ENCODE measurements around the gene PAFAH1B1. TPM values are rescaled to one million over a fixed set of nuclear protein-coding genes. Genes with fewer than 3 reads are reported as not detected.
"Not testable (repeated sequence)": the region's sequence is repeated elsewhere in the genome, so short reads cannot be mapped to it uniquely, and the experiment has no call there.

Gene PAFAH1B1
- polyA plus RNA-seq, 2 of the 4 experiments (the other 2 are of a cell fraction) = 122 to 197 TPM

- no peaks in the 10 kb centered on the region for H3K4me1 ChIP-seq
- CTCF ChIA-PET = interaction anchor here (0.5 to 4.7 kb wide), 7 partner anchors 8 to 316 kb away, joined by 3 to 24 read pairs (median 3); no protein-coding TSS in a partner anchor
- H3K27ac ChIP-seq = no peak overlapping the region
- no peak for ATAC-seq
- no peak for FAIRE-seq
- no peak overlapping the region for H3K4me3 ChIP-seq
- DNase-seq (ENCODE audit: low read depth in 1 of 2, low spot score in 1 of 2) = no peak
- TF ChIP-seq EHMT2 (IDR thresholded peaks at IDR 0.05; ENCODE audit: low read depth) = no peak
- TF ChIP-seq HMGXB4 (CRISPR knock-in tag; IDR thresholded peaks at IDR 0.05; ENCODE audit: borderline replicate concordance) = no peak
- TF ChIP-seq PBX3 (IDR thresholded peaks at IDR 0.05) = no peak
- TF ChIP-seq CHD4 (IDR thresholded peaks at IDR 0.05; ENCODE audit: borderline replicate concordance) = no peak
- no peak for TF ChIP-seq RNF2 (IDR thresholded peaks at IDR 0.05; ENCODE audit: borderline replicate concordance, low read depth)
- TF ChIP-seq HES2 (IDR thresholded peaks at IDR 0.05) = no peak
- TF ChIP-seq SMC3 (IDR thresholded peaks at IDR 0.05) = no peak
- TF ChIP-seq NFE2L2 (conservative IDR thresholded peaks at IDR 0.05; ENCODE audit: low read length) = no peak
- no peak for TF ChIP-seq FOSL2 (IDR thresholded peaks at IDR 0.05)
- TF ChIP-seq FOSL2 (CRISPR knock-in tag; IDR thresholded peaks at IDR 0.05) = no peak
- no peak for TF ChIP-seq RAD21 (conservative IDR thresholded peaks at IDR 0.05 in 1 of 2, IDR thresholded peaks at IDR 0.05 in 1 of 2)
- TF ChIP-seq RCOR1 (IDR thresholded peaks at IDR 0.05; ENCODE audit: low read depth, low read length) = no peak
- H3K4me2 ChIP-seq = no peak overlapping the region
- no peaks in the 10 kb centered on the region for H3K9me3 ChIP-seq
- POLR2A ChIA-PET = no interaction called here
- WGBS (ENCODE audit: missing lambda C conversion rate) = 97% methylated on average over 38 of the region's 40 CpGs
Observed at GRCh38 chr17:2697611-2698162, 104.2 kb downstream of the PAFAH1B1 start.

DNA sequence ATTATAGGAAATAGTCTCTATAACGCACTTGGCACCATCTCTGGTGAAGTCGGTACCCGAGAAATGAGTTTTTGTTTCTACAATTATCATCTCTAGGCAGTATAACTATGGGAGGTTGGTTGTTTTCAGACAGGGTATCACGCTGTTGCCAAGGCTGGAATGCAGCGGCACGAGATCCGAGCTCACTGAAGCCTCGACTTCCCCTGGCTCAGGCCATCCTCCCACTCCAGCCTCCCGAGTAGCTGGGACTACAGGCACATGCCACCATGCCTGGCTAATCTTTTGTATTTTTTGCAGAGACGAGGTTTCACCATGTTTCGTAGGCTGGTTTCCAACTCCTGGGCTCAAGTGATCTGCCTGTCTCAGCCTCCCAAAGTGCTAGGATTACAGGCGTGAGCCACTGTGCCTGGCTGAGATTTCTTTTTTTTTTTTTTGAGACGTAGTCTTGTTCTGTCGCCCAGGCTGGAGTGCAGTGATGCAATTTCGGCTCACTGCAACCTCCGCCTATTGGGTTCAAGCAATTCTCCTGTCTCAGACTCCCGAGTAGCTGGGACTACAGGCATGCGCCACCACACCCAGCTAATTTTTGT is 105.9 kb downstream of the PAFAH1B1 start:
- CTCF ChIA-PET, FAIRE-seq, POLR2A ChIA-PET: not testable (repeated sequence)

GRCh38 chr17:2700030-2700490 is 106.6 kb downstream of the PAFAH1B1 start:
- TF ChIP-seq HOXA7 (CRISPR knock-in tag; IDR thresholded peaks at IDR 0.05) (no peak), BHLHE40 (IDR thresholded peaks at IDR 0.05; ENCODE audit: low read depth, low read length) (no peak), FOSL2 (IDR thresholded peaks at IDR 0.05) (no peak), FOSL2 (CRISPR knock-in tag; IDR thresholded peaks at IDR 0.05) (no peak)
- ATAC-seq (no peak), DNase-seq (ENCODE audit: low read depth in 1 of 2, low spot score in 1 of 2) (no peak), FAIRE-seq (no peak)
- no peaks in the 10 kb centered on the region for H3K9me3 ChIP-seq
- H3K27ac ChIP-seq = no peak overlapping the region
- WGBS (ENCODE audit: missing lambda C conversion rate) = 95% methylated on average over 19 of the region's 20 CpGs
- H3K4me1 ChIP-seq = no peaks in the 10 kb centered on the region
- no peak overlapping the region for H3K4me2 ChIP-seq
- H3K4me3 ChIP-seq = no peak overlapping the region
- CTCF ChIA-PET = no interaction called here
- POLR2A ChIA-PET = no interaction called here

More for the DNA sequence above, 105.9 kb downstream of the PAFAH1B1 start:
- not testable (repeated sequence) for H3K4me1 ChIP-seq; H3K4me2 ChIP-seq; H3K4me3 ChIP-seq; ATAC-seq; DNase-seq (ENCODE audit: low read depth in 1 of 2, low spot score in 1 of 2); H3K27ac ChIP-seq; H3K9me3 ChIP-seq
- WGBS (ENCODE audit: missing lambda C conversion rate) = 95% methylated on average over 18 of the region's 18 CpGs

- H3K4me1 ChIP-seq = peaks cover 2% of the 10 kb centered on the region
- no peaks in the 10 kb centered on the region for H3K9me3 ChIP-seq
- ATAC-seq (no peak), FAIRE-seq (no peak), DNase-seq (ENCODE audit: low read depth in 1 of 2, low spot score in 1 of 2) (no peak)
- no peak overlapping the region for H3K27ac ChIP-seq
- TF ChIP-seq USF2 (IDR thresholded peaks at IDR 0.05) (no peak), ZNF302 (CRISPR knock-in tag; IDR thresholded peaks at IDR 0.05) (no peak)
- TF ChIP-seq, protein P1, sequence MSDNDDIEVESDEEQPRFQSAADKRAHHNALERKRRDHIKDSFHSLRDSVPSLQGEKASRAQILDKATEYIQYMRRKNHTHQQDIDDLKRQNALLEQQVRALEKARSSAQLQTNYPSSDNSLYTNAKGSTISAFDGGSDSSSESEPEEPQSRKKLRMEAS (IDR thresholded peaks at IDR 0.05) = no peak
- no peak overlapping the region for H3K4me3 ChIP-seq
- 93% methylated on average over 16 of the region's 27 CpGs for WGBS (ENCODE audit: missing lambda C conversion rate)
- H3K4me2 ChIP-seq = no peak overlapping the region
- ChIA-PET POLR2A (no interaction called here), CTCF (interaction anchor here (0.9 to 2.0 kb wide), 2 partner anchors 12 to 318 kb away, joined by 3 to 5 read pairs; no protein-coding TSS in a partner anchor)
Observed at GRCh38 chr17:2700491-2701141, 107.2 kb downstream of the PAFAH1B1 start.
